AG09309 (cell line): ENCODE data around the gene SETD3.

Experiments used
- DNase-seq: peaks from one replicate; pipeline ENCODE4 v3.0.0-alpha.2; 2010; ENCODE audit warnings: low read depth
- H3K4me3 ChIP-seq: 2 replicates; pipeline ENCODE4 v1.5.1; 2011; ENCODE audit warnings: mild to moderate bottlenecking, low read depth, low read length, moderate library complexity; ENCODE audit not compliant: control insufficient read depth
- CTCF ChIP-seq: IDR thresholded peaks from 2 replicates; pipeline ENCODE4 v1.5.1; 2011; ENCODE audit warnings: mild to moderate bottlenecking, low read depth, low read length, inconsistent platforms; ENCODE audit not compliant: insufficient read depth, control insufficient read depth; ENCODE audit errors: missing control alignments

SETD3 gene

GRCh38 chr14:99484106-99484505 is 3.4 kb upstream of the SETD3 start:
- no peak for DNase-seq
- no peak overlapping the region for H3K4me3 ChIP-seq
- TF ChIP-seq CTCF = no peak

- no peak for DNase-seq
- H3K4me3 ChIP-seq = peak overlapping the region; percentile 99
- no peak for TF ChIP-seq CTCF
Measured at GRCh38 chr14:99481745-99482099, 1.1 kb upstream of the SETD3 start.

- peak within 1 kb of the TSS; percentile 99 for H3K4me3 ChIP-seq
- TF ChIP-seq CTCF = no peak
Measured at GRCh38 chr14:99480917-99481744, 472 bp upstream of the SETD3 start, which contains the start of gene CCNK. TSS of gene CCNK (plus strand) at chr14:99481409. CDS start at chr14:99492678, 11,269 bp downstream.

GRCh38 chr14:99479160-99479905 is 1.3 kb downstream of the SETD3 start:
- TF ChIP-seq CTCF = no peak
- DNase-seq = no peak
- peak overlapping the region; percentile 78 for H3K4me3 ChIP-seq

More at GRCh38 chr14:99480917-99481744, 472 bp upstream of the SETD3 start, which contains the start of gene CCNK:
- peak; percentile 99 for DNase-seq

- no peak for DNase-seq
- TF ChIP-seq CTCF = no peak
- no peak overlapping the region for H3K4me3 ChIP-seq
Measured at GRCh38 chr14:99478128-99478527, 2.5 kb downstream of the SETD3 start.

GRCh38 chr14:99476864-99477263 is 3.8 kb downstream of the SETD3 start:
- DNase-seq = no peak
- H3K4me3 ChIP-seq = no peak overlapping the region
- no peak for TF ChIP-seq CTCF
